Measurements from ENCODE around the gene KIAA1191. TPM values are rescaled to one million over a fixed set of nuclear protein-coding genes. Genes with fewer than 3 reads are reported as not detected.

KIAA1191 gene
- total RNA-seq, 1 donor from 2014 or later, result 56.6 TPM

GRCh38 chr5:176337913-176338312 is 23.7 kb downstream of the KIAA1191 start:
- ATAC-seq (ENCODE audit: low read depth), result no peak
- Mint-ChIP-seq H3K27me3 (no peaks in the 10 kb centered on the region), H3K4me3 (no peak overlapping the region), H3K9me3 (peaks cover 2% of the 10 kb centered on the region), H3K4me1 (no peaks in the 10 kb centered on the region), H3K36me3 (ENCODE audit: low read depth) (peaks cover 60% of the 10 kb centered on the region), H3K27ac (no peak overlapping the region)
- intact Hi-C loops (cut with micrococcal nuclease), result no loop called here
- ChIA-PET POLR2A (no interaction called here), CTCF (no interaction called here)
- no peak for DNase-seq
- TF ChIP-seq, protein P1, sequence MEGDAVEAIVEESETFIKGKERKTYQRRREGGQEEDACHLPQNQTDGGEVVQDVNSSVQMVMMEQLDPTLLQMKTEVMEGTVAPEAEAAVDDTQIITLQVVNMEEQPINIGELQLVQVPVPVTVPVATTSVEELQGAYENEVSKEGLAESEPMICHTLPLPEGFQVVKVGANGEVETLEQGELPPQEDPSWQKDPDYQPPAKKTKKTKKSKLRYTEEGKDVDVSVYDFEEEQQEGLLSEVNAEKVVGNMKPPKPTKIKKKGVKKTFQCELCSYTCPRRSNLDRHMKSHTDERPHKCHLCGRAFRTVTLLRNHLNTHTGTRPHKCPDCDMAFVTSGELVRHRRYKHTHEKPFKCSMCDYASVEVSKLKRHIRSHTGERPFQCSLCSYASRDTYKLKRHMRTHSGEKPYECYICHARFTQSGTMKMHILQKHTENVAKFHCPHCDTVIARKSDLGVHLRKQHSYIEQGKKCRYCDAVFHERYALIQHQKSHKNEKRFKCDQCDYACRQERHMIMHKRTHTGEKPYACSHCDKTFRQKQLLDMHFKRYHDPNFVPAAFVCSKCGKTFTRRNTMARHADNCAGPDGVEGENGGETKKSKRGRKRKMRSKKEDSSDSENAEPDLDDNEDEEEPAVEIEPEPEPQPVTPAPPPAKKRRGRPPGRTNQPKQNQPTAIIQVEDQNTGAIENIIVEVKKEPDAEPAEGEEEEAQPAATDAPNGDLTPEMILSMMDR (IDR thresholded peaks at IDR 0.05), result no peak

GRCh38 chr5:176334031-176334770 is 27.4 kb downstream of the KIAA1191 start:
- no peak for DNase-seq
- peaks cover 2% of the 10 kb centered on the region for H3K9me3 Mint-ChIP-seq

GRCh38 chr5:176320577-176320976 is 41.0 kb downstream of the KIAA1191 start:
- TF ChIP-seq, protein P1 (IDR thresholded peaks at IDR 0.05), result no peak
- ATAC-seq (ENCODE audit: low read depth), result no peak
- Mint-ChIP-seq H3K9me3 (no peaks in the 10 kb centered on the region), H3K4me3 (no peak overlapping the region), H3K27ac (no peak overlapping the region), H3K36me3 (ENCODE audit: low read depth) (peaks cover 56% of the 10 kb centered on the region), H3K27me3 (no peaks in the 10 kb centered on the region), H3K4me1 (no peaks in the 10 kb centered on the region)
- intact Hi-C loops (cut with micrococcal nuclease), result no loop called here
- no peak for DNase-seq
- ChIA-PET POLR2A (no interaction called here), CTCF (no interaction called here)

More at GRCh38 chr5:176334031-176334770, 27.4 kb downstream of the KIAA1191 start:
- CTCF ChIA-PET, result no interaction called here
- intact Hi-C loops (cut with micrococcal nuclease), result no loop called here
- no peak overlapping the region for H3K4me3 Mint-ChIP-seq
- no peaks in the 10 kb centered on the region for H3K27me3 Mint-ChIP-seq
- H3K36me3 Mint-ChIP-seq (ENCODE audit: low read depth), result peaks cover 45% of the 10 kb centered on the region
- H3K27ac Mint-ChIP-seq, result no peak overlapping the region
- ATAC-seq (ENCODE audit: low read depth), result no peak
- no peaks in the 10 kb centered on the region for H3K4me1 Mint-ChIP-seq
- TF ChIP-seq, protein P1 (IDR thresholded peaks at IDR 0.05), result no peak
- POLR2A ChIA-PET, result no interaction called here

DNA sequence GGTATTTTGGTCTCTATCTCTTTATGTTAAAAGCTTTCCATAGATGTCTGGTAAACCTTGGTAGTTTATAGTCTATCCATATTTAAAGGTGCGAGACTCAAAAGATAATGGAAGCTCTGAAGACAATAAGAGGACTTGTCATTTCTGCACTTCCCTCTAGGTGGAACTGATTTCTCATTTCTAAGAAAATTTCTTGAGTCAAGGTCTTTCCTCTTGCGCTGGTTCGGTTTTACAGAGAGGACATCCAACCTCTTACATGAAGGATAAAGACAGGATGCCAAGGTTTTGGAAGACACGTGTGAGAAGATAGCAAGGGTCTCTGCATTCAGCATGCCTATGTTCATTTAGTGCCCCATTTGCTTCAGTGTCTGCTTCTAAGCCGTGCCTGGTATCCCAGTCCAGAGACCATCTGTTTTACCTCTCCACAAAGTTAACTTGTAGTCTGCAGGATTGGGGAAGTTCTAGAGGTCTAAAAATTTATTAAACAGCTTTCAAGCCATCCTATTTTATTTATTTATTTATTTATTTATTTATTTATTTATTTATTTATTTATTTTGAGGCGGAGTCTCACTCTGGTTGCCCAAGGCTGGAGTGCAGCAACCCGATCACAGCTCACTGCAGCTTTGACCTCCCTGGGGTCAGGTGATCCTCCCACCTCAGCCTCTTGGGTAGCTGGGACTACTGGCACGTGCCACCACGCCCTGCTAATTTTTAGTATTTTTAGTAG is 41.6 kb downstream of the KIAA1191 start:
- ATAC-seq (ENCODE audit: low read depth), result no peak
- Mint-ChIP-seq H3K4me1 (no peaks in the 10 kb centered on the region), H3K4me3 (no peak overlapping the region), H3K27ac (no peak overlapping the region), H3K36me3 (ENCODE audit: low read depth) (peaks cover 61% of the 10 kb centered on the region), H3K27me3 (no peaks in the 10 kb centered on the region), H3K9me3 (no peaks in the 10 kb centered on the region)
- CTCF ChIA-PET, result interaction anchor here (1.5 kb wide), 1 partner anchor 10 kb away, joined by 3 read pairs; no protein-coding TSS in a partner anchor
- intact Hi-C loops (cut with micrococcal nuclease), result no loop called here
- DNase-seq, result no peak
- POLR2A ChIA-PET, result interaction anchor here (0.6 kb wide), 1 partner anchor 224 kb away, joined by 4 read pairs; no protein-coding TSS in a partner anchor
- TF ChIP-seq, protein P1 (IDR thresholded peaks at IDR 0.05), result no peak
